Amniotic epithelial cell (primary cell): Measurements from ENCODE around the gene UGT1A5.

ENCODE experiments used
- DNase-seq: peaks from one replicate; pipeline ENCODE4 v3.0.0-alpha.2; 2010; ENCODE audit warnings: low read depth

Gene UGT1A5

GRCh38 chr2:233779722-233780121, 67.0 kb downstream of the UGT1A5 start:
- DNase-seq, result no peak

GRCh38 chr2:233780771-233781170, 68.1 kb downstream of the UGT1A5 start:
- DNase-seq, result no peak

- no peak for DNase-seq
Measured at GRCh38 chr2:233789554-233789953, 76.8 kb downstream of the UGT1A5 start.

- no peak for DNase-seq
Measured at GRCh38 chr2:233791151-233791882, 78.6 kb downstream of the UGT1A5 start.

- DNase-seq, result no peak
Measured at GRCh38 chr2:233791883-233792329, 79.2 kb downstream of the UGT1A5 start.

- no peak for DNase-seq
Measured at GRCh38 chr2:233792720-233793119, 80.0 kb downstream of the UGT1A5 start.

GRCh38 chr2:233793465-233794127, 80.9 kb downstream of the UGT1A5 start:
- no peak for DNase-seq

- no peak for DNase-seq
Measured at GRCh38 chr2:233794128-233794658, 81.5 kb downstream of the UGT1A5 start.

- DNase-seq, result no peak
Measured at GRCh38 chr2:233795735-233796171, 83.0 kb downstream of the UGT1A5 start.

- DNase-seq, result no peak
Measured at GRCh38 chr2:233796254-233796653, 83.5 kb downstream of the UGT1A5 start.

- no peak for DNase-seq
Measured at GRCh38 chr2:233798335-233799086, 85.8 kb downstream of the UGT1A5 start.

GRCh38 chr2:233799087-233799665, 86.5 kb downstream of the UGT1A5 start:
- DNase-seq, result no peak

- DNase-seq, result no peak
Measured at GRCh38 chr2:233799716-233800115, 87.0 kb downstream of the UGT1A5 start.

- no peak for DNase-seq
Measured at GRCh38 chr2:233800208-233800607, 87.5 kb downstream of the UGT1A5 start.

- DNase-seq, result no peak
Measured at GRCh38 chr2:233801357-233802131, 88.8 kb downstream of the UGT1A5 start.

- no peak for DNase-seq
Measured at GRCh38 chr2:233802132-233802815, 89.6 kb downstream of the UGT1A5 start.

GRCh38 chr2:233803292-233803911, 90.7 kb downstream of the UGT1A5 start:
- DNase-seq, result no peak

- DNase-seq, result no peak
Measured at GRCh38 chr2:233803994-233804393, 91.3 kb downstream of the UGT1A5 start.

GRCh38 chr2:233807215-233807865, 94.6 kb downstream of the UGT1A5 start:
- DNase-seq, result no peak
